ENCODE measurements around the gene INTS15. TPM values are rescaled to one million over a fixed set of nuclear protein-coding genes. Genes with fewer than 3 reads are reported as not detected.

Gene INTS15
- total RNA-seq, 6 donors from 2014 or later: 23.4 to 61.8 (median 35.4) TPM

GRCh38 chr7:6648066-6648814 is 58.4 kb downstream of the INTS15 start:
- 91 to 97% methylated on average over 6 to 17 of the region's 17 CpGs for WGBS, 2 donors
- Histone ChIP-seq H3K27me3 (no peaks in the 10 kb centered on the region), H3K27ac (no peak overlapping the region), H3K4me1 (no peaks in the 10 kb centered on the region), H3K36me3 (peaks cover 19 to 97% (median 83%) of the 10 kb centered on the region in 4 donors), H3K4me3 (no peak overlapping the region), H3K9me3 (peaks cover 0 to 14% (median 0%) of the 10 kb centered on the region in 4 donors)
- no peak for TF ChIP-seq POLR2A (IDR thresholded peaks at IDR 0.05)
- no peak for TF ChIP-seq POLR2AphosphoS5 (IDR thresholded peaks at IDR 0.05)
- TF ChIP-seq EP300 (IDR thresholded peaks at IDR 0.05): no peak
- TF ChIP-seq CTCF (IDR thresholded peaks at IDR 0.05): no peak
- DNase-seq (no peak), ATAC-seq (ENCODE audit: low FRiP score in 2 of 2) (no peak)

- Histone ChIP-seq H3K4me1 (no peaks in the 10 kb centered on the region), H3K4me3 (no peak overlapping the region), H3K36me3 (peaks cover 16 to 96% (median 78%) of the 10 kb centered on the region in 4 donors), H3K27me3 (no peaks in the 10 kb centered on the region), H3K9me3 (peaks cover 0 to 15% (median 0%) of the 10 kb centered on the region in 4 donors), H3K27ac (no peak overlapping the region)
- TF ChIP-seq CTCF (IDR thresholded peaks at IDR 0.05): no peak
- TF ChIP-seq EP300 (IDR thresholded peaks at IDR 0.05): no peak
- no peak for TF ChIP-seq POLR2AphosphoS5 (IDR thresholded peaks at IDR 0.05)
- no peak for TF ChIP-seq POLR2A (IDR thresholded peaks at IDR 0.05)
- DNase-seq (no peak), ATAC-seq (ENCODE audit: low FRiP score in 2 of 2) (no peak)
- WGBS, 2 donors: 85 to 87% methylated on average over 4 to 5 of the region's 5 CpGs
Measured at GRCh38 chr7:6648815-6649104, 58.9 kb downstream of the INTS15 start.

- DNase-seq (no peak), ATAC-seq (ENCODE audit: low FRiP score in 2 of 2) (no peak)
- H3K27ac ChIP-seq: no peak overlapping the region
- TF ChIP-seq CTCF (IDR thresholded peaks at IDR 0.05) (no peak), POLR2AphosphoS5 (IDR thresholded peaks at IDR 0.05) (no peak), EP300 (IDR thresholded peaks at IDR 0.05) (no peak), POLR2A (IDR thresholded peaks at IDR 0.05) (no peak)
- H3K36me3 ChIP-seq: peaks cover 13 to 96% (median 75%) of the 10 kb centered on the region in 4 donors
- WGBS, 2 donors: 75 to 91% methylated on average over 2 to 8 of the region's 13 CpGs
- H3K4me3 ChIP-seq: no peak overlapping the region
- no peaks in the 10 kb centered on the region for H3K27me3 ChIP-seq
- no peaks in the 10 kb centered on the region for H3K4me1 ChIP-seq
- H3K9me3 ChIP-seq: peaks cover 0 to 15% (median 0%) of the 10 kb centered on the region in 4 donors
Measured at GRCh38 chr7:6649241-6649961, 59.6 kb downstream of the INTS15 start.

- H3K36me3 ChIP-seq: peaks cover 13 to 96% (median 75%) of the 10 kb centered on the region in 4 donors
Measured at GRCh38 chr7:6650086-6650485, 60.3 kb downstream of the INTS15 start.

More at GRCh38 chr7:6650086-6650485, 60.3 kb downstream of the INTS15 start:
- H3K27ac ChIP-seq: no peak overlapping the region
- TF ChIP-seq POLR2A (IDR thresholded peaks at IDR 0.05) (no peak), POLR2AphosphoS5 (IDR thresholded peaks at IDR 0.05) (no peak), CTCF (IDR thresholded peaks at IDR 0.05) (no peak), EP300 (IDR thresholded peaks at IDR 0.05) (no peak)
- peaks cover 0 to 15% (median 0%) of the 10 kb centered on the region in 4 donors for H3K9me3 ChIP-seq
- 94 to 99% methylated on average over 10 of the region's 10 CpGs for WGBS, 2 donors
- H3K4me3 ChIP-seq: no peak overlapping the region
- DNase-seq (no peak), ATAC-seq (ENCODE audit: low FRiP score in 2 of 2) (no peak)
- no peaks in the 10 kb centered on the region for H3K4me1 ChIP-seq
- H3K27me3 ChIP-seq: no peaks in the 10 kb centered on the region

All from upper lobe of left lung (tissue), 6 donors.